Bronchial epithelial cell (primary cell): ENCODE results near the gene HSPA12A. TPM values are rescaled to one million over a fixed set of nuclear protein-coding genes. Genes with fewer than 3 reads are reported as not detected.
"Not testable (repeated sequence)": the region's sequence is repeated elsewhere in the genome, so short reads cannot be mapped to it uniquely, and the experiment has no call there.

Source experiments
- DNase-seq: peaks from one replicate; pipeline ENCODE4 v3.0.0-alpha.2; 2010; ENCODE audit warnings: low read depth
- FAIRE-seq: peaks from 2 replicates; lab custom pipeline; 2011; peaks lifted over from hg19 to GRCh38; lab: Jason Lieb, UNC
- H3K27me3 ChIP-seq: 2 replicates; pipeline ENCODE4 v1.5.1; 2011; ENCODE audit warnings: low read length; ENCODE audit not compliant: control insufficient read depth, insufficient read depth
- H3K36me3 ChIP-seq: 2 replicates; pipeline ENCODE4 v1.5.1; 2011; ENCODE audit warnings: low read length; ENCODE audit not compliant: control insufficient read depth, insufficient read depth
- H3K4me3 ChIP-seq: 2 replicates; pipeline ENCODE4 v1.5.1; 2011; ENCODE audit warnings: mild to moderate bottlenecking, low read depth, low read length, control low read depth
- CTCF ChIP-seq: IDR thresholded peaks from 2 replicates; pipeline ENCODE4 v1.5.1; 2011; ENCODE audit warnings: mild to moderate bottlenecking, moderate library complexity, low read length, control low read depth, inconsistent platforms; ENCODE audit not compliant: insufficient read depth, severe bottlenecking
- total RNA-seq: library from RNA; depleted of rRNA; stranded (reverse); fragments of >200 nt; gene quantifications from 2 replicates; pipeline ENCODE4 v1.2.1, GENCODE V29; 2014

HSPA12A gene
- total RNA-seq, 1 donor from 2014 or later, result 0.79 TPM

DNA sequence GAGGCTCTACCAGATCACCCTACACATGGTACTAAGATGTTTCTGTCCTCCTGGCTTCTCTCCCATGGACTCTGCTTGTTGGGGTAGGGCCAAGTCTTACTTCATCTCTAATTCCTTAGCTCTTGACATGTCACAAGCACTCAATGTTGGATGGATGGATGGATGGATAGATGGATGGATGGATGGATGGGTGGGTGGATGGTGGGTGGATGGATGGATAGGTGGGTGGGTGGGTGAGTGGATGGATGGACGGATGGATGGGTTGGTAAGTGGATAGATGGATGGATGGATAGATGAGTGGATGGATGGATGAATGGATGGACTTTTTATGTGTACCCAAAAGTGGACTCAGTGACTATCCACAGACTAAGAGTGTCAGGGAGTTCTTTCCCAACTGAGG is 28.5 kb downstream of the HSPA12A start:
- H3K36me3 ChIP-seq, result no peaks in the 10 kb centered on the region
- DNase-seq (no peak), FAIRE-seq (no peak)
- no peaks in the 10 kb centered on the region for H3K27me3 ChIP-seq
- no peak for TF ChIP-seq CTCF
- H3K4me3 ChIP-seq, result no peak overlapping the region

DNA sequence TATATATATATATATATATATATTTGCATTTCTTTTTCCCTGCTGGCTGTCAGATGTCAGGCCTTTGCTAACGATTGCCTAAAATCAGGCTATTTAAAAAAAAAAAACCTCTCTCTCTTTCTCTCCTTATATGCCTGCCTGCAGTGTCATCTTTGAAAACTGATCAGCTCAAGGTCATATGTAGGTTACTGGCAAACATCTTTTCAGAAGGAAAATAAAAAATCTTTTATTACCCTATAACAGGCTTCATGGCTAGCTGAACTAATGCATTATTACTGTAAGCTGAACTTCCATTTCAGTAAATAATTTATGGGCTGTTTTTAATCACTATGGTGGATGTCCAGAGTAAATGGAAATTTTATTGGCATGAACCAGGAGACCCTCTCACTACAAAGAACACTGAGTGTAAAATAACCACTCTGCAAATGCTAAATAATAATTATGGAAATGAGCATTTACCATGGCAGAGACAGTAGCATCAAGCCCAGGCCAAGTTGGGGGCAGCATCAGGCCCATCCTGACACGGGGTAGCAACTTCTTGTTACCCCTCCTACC is 29.3 kb downstream of the HSPA12A start:
- no peak for FAIRE-seq
- H3K27me3 ChIP-seq, result no peaks in the 10 kb centered on the region
- no peak for DNase-seq
- no peak overlapping the region for H3K4me3 ChIP-seq
- no peaks in the 10 kb centered on the region for H3K36me3 ChIP-seq
- no peak for TF ChIP-seq CTCF

GRCh38 chr10:116712519-116712918 is 29.8 kb downstream of the HSPA12A start:
- Histone ChIP-seq H3K36me3 (no peaks in the 10 kb centered on the region), H3K27me3 (no peaks in the 10 kb centered on the region), H3K4me3 (no peak overlapping the region)
- DNase-seq (no peak), FAIRE-seq (no peak)
- no peak for TF ChIP-seq CTCF

DNA sequence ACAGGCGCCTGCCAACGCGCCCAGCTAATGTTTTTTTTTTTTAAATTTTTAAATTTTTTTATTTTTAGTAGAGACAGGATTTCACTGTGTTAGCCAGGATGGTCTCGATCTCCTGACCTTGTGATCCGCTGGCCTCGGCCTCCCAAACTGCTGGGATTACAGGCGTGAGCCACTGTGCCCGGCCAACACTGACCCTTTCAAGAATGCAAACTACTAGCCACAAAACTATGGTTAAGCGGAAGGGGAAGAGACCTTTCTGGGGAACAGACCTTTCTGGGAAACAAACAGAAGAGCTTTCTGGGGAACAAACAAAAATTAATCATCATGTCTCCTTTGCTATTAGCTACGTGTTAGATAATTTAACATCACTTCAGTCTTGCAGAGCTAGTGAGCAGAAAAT is 30.6 kb downstream of the HSPA12A start:
- H3K27me3 ChIP-seq, FAIRE-seq, H3K36me3 ChIP-seq, H3K4me3 ChIP-seq, DNase-seq: not testable (repeated sequence)

DNA sequence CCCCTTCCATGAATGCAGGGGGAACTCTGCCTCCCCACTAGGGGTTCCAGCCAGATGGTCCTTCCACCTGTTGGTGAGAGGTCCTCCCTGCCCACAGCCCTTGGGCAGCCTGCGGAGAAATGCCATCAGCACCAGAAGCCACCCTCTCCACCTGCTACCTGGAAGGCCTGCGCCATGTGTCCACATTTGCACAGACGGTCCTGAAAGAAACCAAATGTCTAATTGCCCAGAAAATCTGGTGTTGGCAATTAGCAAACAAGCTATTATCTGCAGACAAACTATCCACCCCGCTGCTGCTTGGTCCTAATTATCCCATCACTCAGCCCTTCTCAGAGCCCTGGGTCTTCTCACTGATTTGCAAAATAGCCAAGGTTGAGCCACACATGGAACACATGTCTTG is 32.3 kb downstream of the HSPA12A start:
- no peak for DNase-seq
- no peak for TF ChIP-seq CTCF
- FAIRE-seq, result no peak

DNA sequence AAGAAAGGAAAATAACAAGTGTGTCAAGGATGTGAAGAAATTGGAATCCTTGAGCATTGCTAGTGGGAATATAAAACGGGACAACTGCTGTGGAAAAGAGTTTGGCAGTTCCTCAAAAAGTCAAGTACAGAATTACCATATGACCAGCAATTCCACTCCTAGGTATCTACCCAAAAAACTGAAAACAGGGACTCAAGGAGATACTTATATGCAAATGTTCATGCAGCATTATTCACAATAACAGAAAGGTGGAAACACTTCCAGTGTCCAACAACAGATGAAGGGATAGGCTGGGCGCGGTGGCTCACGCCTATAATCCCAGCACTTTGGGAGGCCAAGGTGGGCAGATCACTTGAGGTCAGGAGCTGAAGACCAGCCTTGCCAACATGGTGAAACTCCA is 33.5 kb downstream of the HSPA12A start:
- no peak for FAIRE-seq
- H3K36me3 ChIP-seq, result no peaks in the 10 kb centered on the region
- no peaks in the 10 kb centered on the region for H3K27me3 ChIP-seq
- no peak for DNase-seq
- no peak overlapping the region for H3K4me3 ChIP-seq
- TF ChIP-seq CTCF, result no peak

More for the DNA sequence above, 32.3 kb downstream of the HSPA12A start:
- Histone ChIP-seq H3K36me3 (no peaks in the 10 kb centered on the region), H3K27me3 (no peaks in the 10 kb centered on the region), H3K4me3 (no peak overlapping the region)
